ENCODE results near the gene RAB33B. TPM values are rescaled to one million over a fixed set of nuclear protein-coding genes. Genes with fewer than 3 reads are reported as not detected.

The RAB33B gene
- total RNA-seq, 1 donor from 2014 or later = 9.8 TPM

DNA sequence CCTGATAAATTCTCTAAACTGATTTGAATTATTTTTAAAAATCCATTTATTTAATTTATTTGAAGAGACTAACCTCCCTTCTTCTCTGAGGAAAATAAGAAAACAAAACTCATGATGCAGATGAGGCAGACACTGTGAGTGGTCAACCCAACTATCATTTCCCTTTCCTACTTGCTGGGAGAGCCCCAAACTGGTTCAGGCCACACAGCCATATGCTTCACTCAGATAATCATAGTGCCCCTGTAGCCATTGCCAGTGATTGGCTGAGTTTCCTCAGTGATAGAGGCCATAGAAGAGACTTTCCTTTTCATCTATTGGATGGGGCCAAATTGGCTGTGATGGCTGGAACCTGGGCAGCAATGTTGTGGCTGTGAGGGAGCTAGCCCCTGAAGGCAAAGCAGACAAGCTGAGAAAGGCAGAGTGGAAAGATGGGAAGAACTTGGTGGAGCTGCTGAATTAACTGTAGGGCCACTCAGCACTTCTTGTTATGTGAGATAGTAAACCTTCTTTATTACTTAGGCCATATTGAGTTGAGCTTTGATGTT is 49.8 kb downstream of the RAB33B start:
- TF ChIP-seq CTCF (IDR thresholded peaks at IDR 0.05) = no peak
- Histone ChIP-seq H3K4me1 (no peaks in the 10 kb centered on the region), H3K27ac (no peak overlapping the region), H3K27me3 (no peaks in the 10 kb centered on the region), H3K4me3 (no peak overlapping the region), H3K36me3 (peaks cover 17% of the 10 kb centered on the region), H3K9me3 (no peaks in the 10 kb centered on the region)
- DNase-seq (no peak), ATAC-seq (no peak)
- intact Hi-C loops (cut with DNase I) = no loop called here

DNA sequence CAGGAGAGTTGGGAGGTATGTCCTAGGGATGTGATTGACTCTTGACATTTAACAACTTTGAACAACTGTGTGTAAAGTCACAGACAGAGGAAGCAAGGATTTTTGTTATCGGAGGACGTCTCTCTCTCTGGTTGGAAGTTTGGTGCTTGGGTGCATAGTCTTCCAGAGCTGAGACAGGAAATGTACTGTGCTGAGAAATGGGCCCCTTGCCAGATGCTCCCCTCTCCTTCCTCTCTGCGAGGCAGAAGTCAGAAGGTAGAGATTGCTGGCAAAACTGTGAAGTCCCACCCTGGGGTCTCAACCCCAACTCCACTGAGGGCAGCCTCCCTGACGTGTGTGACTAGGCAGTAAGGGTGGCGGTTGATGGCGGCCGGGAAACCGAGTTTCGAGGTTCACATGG is 52.9 kb downstream of the RAB33B start:
- DNase-seq = no peak
- H3K27me3 ChIP-seq = no peaks in the 10 kb centered on the region

DNA sequence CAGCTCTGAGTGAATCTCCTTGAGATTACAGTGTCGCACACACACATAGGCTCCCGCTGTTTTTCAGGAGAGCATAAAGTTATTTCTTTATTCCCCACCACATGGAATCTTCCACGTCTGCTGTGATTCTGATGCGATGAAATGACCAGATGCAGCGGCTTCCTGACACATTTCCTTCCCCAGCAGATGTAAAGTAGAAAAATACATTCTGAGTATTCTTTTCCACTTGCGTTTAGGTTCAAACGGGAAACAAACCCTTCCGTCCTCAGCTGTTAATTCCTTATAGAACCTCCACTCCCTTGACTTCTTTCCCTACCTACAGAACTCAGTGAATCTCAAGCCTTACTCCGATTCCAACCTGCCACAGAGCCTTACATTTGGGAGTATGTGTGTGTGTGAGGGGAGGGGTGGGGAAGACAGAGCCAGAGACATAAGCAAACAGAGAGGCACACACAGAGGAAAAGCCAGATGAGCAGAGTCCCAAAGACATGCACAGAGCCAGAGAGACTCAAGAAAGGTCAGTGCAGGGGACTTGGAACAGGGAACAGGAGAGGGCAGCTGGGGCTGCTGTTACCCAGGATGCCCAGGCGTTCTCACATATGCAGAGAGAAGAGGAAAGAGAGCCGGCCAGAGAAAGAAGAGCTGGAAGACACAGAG is 54.8 kb downstream of the RAB33B start:
- H3K36me3 ChIP-seq = peaks cover 65% of the 10 kb centered on the region
- TF ChIP-seq CTCF (IDR thresholded peaks at IDR 0.05) = no peak

More for the DNA sequence above, 52.9 kb downstream of the RAB33B start:
- TF ChIP-seq CTCF (IDR thresholded peaks at IDR 0.05) = no peak
- H3K27ac ChIP-seq = no peak overlapping the region
- peaks cover 48% of the 10 kb centered on the region for H3K36me3 ChIP-seq
- no peaks in the 10 kb centered on the region for H3K9me3 ChIP-seq
- no peak for ATAC-seq
- no peak overlapping the region for H3K4me3 ChIP-seq
- no peaks in the 10 kb centered on the region for H3K4me1 ChIP-seq
- intact Hi-C loops (cut with DNase I) = no loop called here

DNA sequence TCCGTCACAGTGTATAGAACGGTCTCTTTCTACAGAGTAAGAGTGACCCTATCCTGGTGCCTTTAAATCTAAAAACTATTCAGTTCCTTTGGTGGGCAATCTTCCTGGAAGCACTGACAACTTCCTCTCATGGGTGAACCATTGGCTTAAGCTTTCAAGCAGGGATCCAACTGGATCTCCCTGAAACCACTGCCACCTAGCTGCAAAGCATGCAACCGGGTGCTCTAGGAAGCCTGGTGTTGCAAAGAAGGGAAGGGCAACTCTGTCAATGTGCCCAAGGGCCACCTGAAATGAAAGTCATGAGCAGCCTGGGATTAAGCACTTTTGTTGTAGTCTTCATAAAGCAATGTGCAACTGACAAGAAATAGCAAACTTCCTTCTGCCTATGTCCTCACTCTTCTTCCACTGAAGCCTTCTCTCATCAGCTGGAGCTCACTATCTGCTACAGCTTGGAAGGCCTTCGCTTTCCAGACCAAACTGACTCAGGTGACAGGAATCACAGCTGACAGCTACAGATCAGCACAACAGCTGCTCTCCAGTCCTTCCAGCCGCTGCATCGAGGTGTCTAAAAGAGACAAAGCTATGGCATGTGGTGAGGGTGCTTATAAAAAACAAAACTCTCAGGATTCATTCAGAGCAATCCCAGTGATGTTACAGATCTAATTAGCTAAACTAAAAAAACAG is 55.9 kb downstream of the RAB33B start:
- no peak overlapping the region for H3K27ac ChIP-seq
- peak; percentile 30 for TF ChIP-seq CTCF (IDR thresholded peaks at IDR 0.05)
- H3K9me3 ChIP-seq = no peaks in the 10 kb centered on the region
- DNase-seq = no peak
- peak; percentile 64 for ATAC-seq
- no peak overlapping the region for H3K4me3 ChIP-seq
- H3K4me1 ChIP-seq = no peaks in the 10 kb centered on the region
- H3K36me3 ChIP-seq = peaks cover 73% of the 10 kb centered on the region
- intact Hi-C loops (cut with DNase I) = no loop called here
- H3K27me3 ChIP-seq = no peaks in the 10 kb centered on the region

More for the DNA sequence above, 54.8 kb downstream of the RAB33B start:
- intact Hi-C loops (cut with DNase I) = no loop called here
- Histone ChIP-seq H3K9me3 (no peaks in the 10 kb centered on the region), H3K4me1 (no peaks in the 10 kb centered on the region), H3K27me3 (no peaks in the 10 kb centered on the region), H3K4me3 (no peak overlapping the region), H3K27ac (no peak overlapping the region)
- ATAC-seq (no peak), DNase-seq (no peak)

GRCh38 chr4:139511320-139511719 is 57.4 kb downstream of the RAB33B start:
- intact Hi-C loops (cut with DNase I) = no loop called here
- no peaks in the 10 kb centered on the region for H3K27me3 ChIP-seq
- DNase-seq (no peak), ATAC-seq (no peak)
- TF ChIP-seq CTCF (IDR thresholded peaks at IDR 0.05) = no peak
- H3K27ac ChIP-seq = no peak overlapping the region
- H3K9me3 ChIP-seq = no peaks in the 10 kb centered on the region
- no peaks in the 10 kb centered on the region for H3K4me1 ChIP-seq
- H3K36me3 ChIP-seq = peaks cover 83% of the 10 kb centered on the region
- H3K4me3 ChIP-seq = no peak overlapping the region
